Measurements from ENCODE around the gene NFATC3. TPM values are rescaled to one million over a fixed set of nuclear protein-coding genes. Genes with fewer than 3 reads are reported as not detected.

The NFATC3 gene
- total RNA-seq, 2 donors from 2014 or later, result 15.5 to 19.5 TPM

DNA sequence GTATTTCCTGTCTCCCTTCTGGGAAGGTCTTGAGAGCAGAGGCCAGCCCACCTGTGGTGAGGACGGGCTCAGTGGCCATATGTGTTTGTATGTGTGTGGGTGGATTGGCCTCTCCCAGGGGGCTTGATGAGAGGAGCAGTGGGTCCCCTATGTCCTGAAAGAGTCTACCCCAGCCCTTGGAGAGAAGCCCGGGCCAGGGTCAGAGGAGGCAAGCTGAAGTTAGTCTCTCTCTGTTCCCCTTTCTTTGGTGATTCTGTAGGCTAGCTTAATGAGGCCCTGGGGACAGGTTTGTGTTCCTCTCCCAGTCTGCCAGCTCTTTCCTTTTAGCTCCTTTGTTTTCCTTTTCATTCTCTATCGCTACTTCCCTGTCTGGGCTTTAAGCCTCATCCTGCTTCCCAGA is 23.8 kb upstream of the NFATC3 start:
- H3K4me3 ChIP-seq, result no peak overlapping the region
- no peak for ATAC-seq
- 73 to 90% methylated on average over 3 of the region's 3 CpGs for WGBS, 2 donors
- no peaks in the 10 kb centered on the region for H3K4me1 ChIP-seq
- no peaks in the 10 kb centered on the region for H3K27me3 ChIP-seq
- no peak for DNase-seq
- intact Hi-C loops (cut with DNase I), result loop anchor here (10.0 kb wide), 1 partner anchor 173 kb away; the partner anchor contains the start of gene ESRP2
- H3K36me3 ChIP-seq (replicated peaks in 1 of 2; ENCODE audit: insufficient read depth in 1 of 2, low read depth in 2 of 2), result no peaks in the 10 kb centered on the region
- TF ChIP-seq, protein P1, sequence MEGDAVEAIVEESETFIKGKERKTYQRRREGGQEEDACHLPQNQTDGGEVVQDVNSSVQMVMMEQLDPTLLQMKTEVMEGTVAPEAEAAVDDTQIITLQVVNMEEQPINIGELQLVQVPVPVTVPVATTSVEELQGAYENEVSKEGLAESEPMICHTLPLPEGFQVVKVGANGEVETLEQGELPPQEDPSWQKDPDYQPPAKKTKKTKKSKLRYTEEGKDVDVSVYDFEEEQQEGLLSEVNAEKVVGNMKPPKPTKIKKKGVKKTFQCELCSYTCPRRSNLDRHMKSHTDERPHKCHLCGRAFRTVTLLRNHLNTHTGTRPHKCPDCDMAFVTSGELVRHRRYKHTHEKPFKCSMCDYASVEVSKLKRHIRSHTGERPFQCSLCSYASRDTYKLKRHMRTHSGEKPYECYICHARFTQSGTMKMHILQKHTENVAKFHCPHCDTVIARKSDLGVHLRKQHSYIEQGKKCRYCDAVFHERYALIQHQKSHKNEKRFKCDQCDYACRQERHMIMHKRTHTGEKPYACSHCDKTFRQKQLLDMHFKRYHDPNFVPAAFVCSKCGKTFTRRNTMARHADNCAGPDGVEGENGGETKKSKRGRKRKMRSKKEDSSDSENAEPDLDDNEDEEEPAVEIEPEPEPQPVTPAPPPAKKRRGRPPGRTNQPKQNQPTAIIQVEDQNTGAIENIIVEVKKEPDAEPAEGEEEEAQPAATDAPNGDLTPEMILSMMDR (IDR thresholded peaks at IDR 0.05), result no peak
- no peak for TF ChIP-seq POLR2A (IDR thresholded peaks at IDR 0.05)
- H3K27ac ChIP-seq, result no peak overlapping the region
- no peaks in the 10 kb centered on the region for H3K9me3 ChIP-seq

DNA sequence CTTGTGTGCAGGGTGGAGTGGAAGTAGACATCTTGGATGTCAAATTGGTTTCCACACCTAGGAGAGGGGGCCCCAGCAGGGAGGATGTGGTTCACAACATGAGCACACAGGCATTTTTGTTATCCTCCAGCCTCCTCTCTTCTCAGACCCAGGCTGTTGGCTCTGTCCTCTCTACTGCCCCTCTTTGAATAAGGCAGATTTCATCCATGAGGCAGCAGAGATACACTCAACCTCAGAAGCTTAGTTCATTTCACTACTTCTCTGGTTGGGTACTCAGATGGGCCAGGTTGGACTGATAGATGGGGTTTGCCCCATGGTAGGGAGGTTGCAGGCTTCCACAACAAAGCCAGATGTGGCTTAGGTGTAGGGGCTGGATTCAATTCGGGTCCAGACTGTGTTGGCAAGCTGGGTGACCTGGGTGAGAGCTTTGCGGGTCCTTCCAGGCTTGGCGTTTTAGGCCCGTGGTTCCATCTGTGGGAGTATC is 22.2 kb upstream of the NFATC3 start:
- Histone ChIP-seq H3K4me1 (no peaks in the 10 kb centered on the region), H3K27ac (no peak overlapping the region), H3K9me3 (no peaks in the 10 kb centered on the region), H3K4me3 (no peak overlapping the region), H3K27me3 (no peaks in the 10 kb centered on the region), H3K36me3 (replicated peaks in 1 of 2; ENCODE audit: insufficient read depth in 1 of 2, low read depth in 2 of 2) (no peaks in the 10 kb centered on the region)
- intact Hi-C loops (cut with DNase I), result loop anchor here (10.0 kb wide), 1 partner anchor 172 kb away; the partner anchor contains the start of gene ESRP2
- WGBS, 2 donors, result 91 to 94% methylated on average over 4 of the region's 4 CpGs
- DNase-seq (no peak), ATAC-seq (no peak)
- TF ChIP-seq, protein P1 (IDR thresholded peaks at IDR 0.05), result no peak
- no peak for TF ChIP-seq POLR2A (IDR thresholded peaks at IDR 0.05)

DNA sequence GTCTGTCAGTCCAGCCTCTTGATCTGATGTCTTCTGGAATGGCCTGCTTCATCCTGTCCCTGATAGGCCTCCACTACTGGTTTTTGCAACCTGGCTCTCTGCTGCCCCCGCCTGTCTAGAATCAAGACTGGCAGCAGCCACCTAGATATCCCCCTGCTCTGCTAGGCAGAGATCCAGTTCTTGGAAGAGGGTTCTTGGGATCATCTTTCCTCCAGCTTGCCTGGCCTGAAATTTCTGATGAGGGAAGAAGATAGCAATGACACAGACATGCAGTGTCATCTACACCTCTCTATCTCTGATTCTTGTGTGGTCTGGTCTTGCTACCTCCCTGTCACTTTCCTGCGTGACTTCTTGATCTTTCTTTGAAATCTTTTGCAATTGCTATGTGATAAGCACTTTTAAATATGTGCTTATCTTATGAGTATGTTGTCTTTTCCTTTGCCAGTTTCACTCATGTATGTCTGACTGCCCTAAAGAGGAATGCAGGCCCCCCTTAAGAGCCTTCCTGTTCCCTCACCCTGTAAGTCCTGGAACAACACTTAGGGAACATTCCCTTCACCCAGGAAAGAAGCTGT is 20.3 kb upstream of the NFATC3 start:
- H3K36me3 ChIP-seq (replicated peaks in 1 of 2; ENCODE audit: insufficient read depth in 1 of 2, low read depth in 2 of 2), result no peaks in the 10 kb centered on the region
- intact Hi-C loops (cut with DNase I), result loop anchor here (10.0 kb wide), 1 partner anchor 170 kb away; the partner anchor contains the start of gene ESRP2
- ATAC-seq, result peak; percentile 81
- WGBS, 2 donors, result 39 to 46% methylated on average over 2 of the region's 2 CpGs
- TF ChIP-seq, protein P1 (IDR thresholded peaks at IDR 0.05), result peak; percentile 49 to 75 (median 63)
- TF ChIP-seq POLR2A (IDR thresholded peaks at IDR 0.05), result no peak
- no peaks in the 10 kb centered on the region for H3K9me3 ChIP-seq
- peaks cover 6% of the 10 kb centered on the region for H3K4me1 ChIP-seq
- no peak overlapping the region for H3K27ac ChIP-seq
- DNase-seq, result peak; percentile 68 to 74 (median 70)
- H3K4me3 ChIP-seq, result no peak overlapping the region
- no peaks in the 10 kb centered on the region for H3K27me3 ChIP-seq

DNA sequence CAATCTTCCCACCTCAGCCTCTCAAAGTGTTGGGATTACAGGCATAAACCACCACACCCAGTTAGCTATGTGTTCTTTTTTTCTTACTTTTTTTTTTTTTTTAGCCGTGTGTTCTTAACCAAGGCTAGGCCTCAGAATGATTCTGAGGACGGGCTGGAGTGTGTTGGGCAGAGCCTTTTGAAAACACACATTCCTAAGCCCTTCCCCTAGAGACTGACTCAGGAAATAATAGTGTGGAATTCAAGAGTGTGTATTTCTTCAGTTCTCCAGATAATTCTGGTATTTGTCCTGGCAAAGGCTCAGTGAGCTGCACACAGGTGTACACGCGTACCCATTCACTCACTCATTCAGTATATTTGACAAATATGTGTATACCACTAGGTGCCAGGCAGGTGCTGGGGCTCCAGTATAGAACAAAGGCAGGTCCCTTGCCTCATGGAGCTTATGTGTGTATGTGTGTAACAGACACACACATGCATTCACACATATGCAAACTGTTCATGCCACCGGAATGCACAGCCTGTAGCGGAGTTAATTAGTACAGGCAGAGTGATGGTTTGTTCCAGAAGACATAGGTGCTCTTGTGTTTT is 19.4 kb upstream of the NFATC3 start:
- Histone ChIP-seq H3K9me3 (no peaks in the 10 kb centered on the region), H3K36me3 (replicated peaks in 1 of 2; ENCODE audit: insufficient read depth in 1 of 2, low read depth in 2 of 2) (no peaks in the 10 kb centered on the region), H3K27me3 (no peaks in the 10 kb centered on the region), H3K4me3 (no peak overlapping the region), H3K4me1 (peaks cover 7% of the 10 kb centered on the region), H3K27ac (no peak overlapping the region)
- ATAC-seq, result no peak
- intact Hi-C loops (cut with DNase I), result loop anchor here (10.0 kb wide), 1 partner anchor 169 kb away; the partner anchor contains the start of gene ESRP2
- WGBS, 2 donors, result 70 to 72% methylated on average over 6 of the region's 6 CpGs
- TF ChIP-seq, protein P1 (IDR thresholded peaks at IDR 0.05), result no peak
- TF ChIP-seq POLR2A (IDR thresholded peaks at IDR 0.05), result no peak
- no peak for DNase-seq

All from body of pancreas (tissue), 4 donors.